ENCODE results near the gene CCNF.

Gene CCNF

DNA sequence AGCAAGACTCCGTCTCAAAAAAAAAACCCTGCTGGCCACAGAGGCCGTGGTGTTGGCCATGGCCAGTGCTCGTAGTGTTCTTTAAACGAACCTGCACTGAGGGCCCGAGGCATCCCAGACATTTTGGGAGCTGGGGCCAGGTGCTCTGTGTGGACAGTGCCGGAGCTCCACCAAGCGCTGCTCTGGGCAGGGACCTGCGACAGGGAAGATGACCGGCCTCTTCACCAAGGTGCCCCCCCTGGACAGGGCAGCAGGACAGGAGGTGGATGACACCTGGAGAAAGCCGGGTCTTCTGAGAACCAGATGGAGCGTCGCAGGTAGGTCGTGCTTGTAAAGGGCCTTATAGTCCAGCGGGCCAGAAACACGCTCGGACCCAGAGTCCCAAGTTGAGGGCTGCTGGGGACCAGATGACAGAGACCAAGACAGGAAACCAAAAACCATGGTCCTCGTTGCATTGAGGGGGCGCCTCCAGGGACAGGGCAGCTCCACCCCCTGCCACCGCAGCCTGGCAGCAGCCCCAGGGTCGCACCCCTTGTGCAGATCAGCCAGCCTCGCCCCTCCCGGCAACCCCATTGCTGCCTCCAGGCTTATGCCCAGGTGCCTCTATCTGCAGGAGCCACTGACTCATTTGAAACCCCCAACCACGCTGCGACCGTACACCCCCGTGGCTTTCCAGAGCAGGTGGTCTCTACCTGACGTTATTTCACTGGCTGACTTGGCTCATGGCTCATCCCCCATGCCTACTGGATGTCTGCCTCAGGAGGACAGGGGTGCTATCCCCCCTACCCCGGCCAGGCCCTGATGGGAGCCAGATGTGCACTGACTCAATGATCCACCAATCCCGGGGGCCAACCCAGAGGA lies 37.6 kb downstream of the CCNF start:
- Histone ChIP-seq H3K4me1 (ENCODE audit: control insufficient read depth, insufficient read depth, low read length) (peaks cover 37% of the 10 kb centered on the region), H3K36me3 (ENCODE audit: control insufficient read depth in 2 of 2, insufficient read depth in 2 of 2, low read length in 2 of 2) (no peaks in the 10 kb centered on the region), H3K27ac (ENCODE audit: low read length) (no peak overlapping the region), H3K27me3 (ENCODE audit: control insufficient read depth in 1 of 2, insufficient read depth in 2 of 2, low read length in 2 of 2) (peaks cover 17 to 28% of the 10 kb centered on the region in 2 donors), H3K9ac (ENCODE audit: low read length in 2 of 2) (no peak overlapping the region), H3K9me3 (ENCODE audit: control insufficient read depth in 2 of 2, low read length in 2 of 2) (no peaks in the 10 kb centered on the region), H3K4me3 (ENCODE audit: low read length in 2 of 2) (peak overlapping the region; percentile 43 to 73)

DNA sequence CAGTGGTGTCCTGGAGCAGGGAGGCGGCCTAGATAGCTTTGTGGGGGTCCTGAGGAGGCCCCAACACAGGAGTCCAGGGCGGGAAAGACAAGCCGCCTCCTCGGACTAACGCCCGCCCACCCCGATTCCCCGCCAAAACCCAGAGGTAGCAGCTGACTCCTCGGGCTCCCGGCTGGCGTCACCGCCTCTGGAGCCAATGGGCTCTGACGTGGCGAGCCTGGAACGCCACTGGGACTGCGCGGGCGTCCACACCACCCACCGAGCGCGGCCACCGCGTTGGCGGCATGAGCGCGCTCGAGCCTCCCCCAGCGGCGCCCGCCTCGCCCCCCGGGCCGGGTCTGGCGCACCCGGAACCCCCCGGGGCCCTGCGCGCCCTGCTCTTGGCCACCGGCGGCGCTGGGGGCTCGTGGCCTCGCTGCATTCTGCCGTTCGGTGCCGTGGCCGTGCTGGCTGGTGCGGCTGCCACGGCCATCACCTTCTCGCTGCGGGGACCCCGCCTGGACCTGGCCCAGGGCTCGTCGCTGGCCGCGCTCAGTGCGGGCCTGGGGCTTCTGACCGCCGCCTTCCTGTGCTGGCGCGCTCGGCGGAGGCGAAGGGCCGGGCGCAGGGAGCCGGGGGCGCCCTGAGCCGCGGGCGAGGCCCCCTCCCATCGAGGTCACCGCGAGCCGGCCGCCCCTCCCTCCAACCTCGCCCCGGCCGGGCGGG lies 38.4 kb downstream of the CCNF start:
- H3K9me3 ChIP-seq (ENCODE audit: control insufficient read depth in 2 of 2, low read length in 2 of 2): no peaks in the 10 kb centered on the region
- H3K4me1 ChIP-seq (ENCODE audit: control insufficient read depth, insufficient read depth, low read length): peaks cover 42% of the 10 kb centered on the region
- H3K27ac ChIP-seq (ENCODE audit: low read length): no peak overlapping the region
- H3K27me3 ChIP-seq (ENCODE audit: control insufficient read depth in 1 of 2, insufficient read depth in 2 of 2, low read length in 2 of 2): peaks cover 24 to 35% of the 10 kb centered on the region in 2 donors
- H3K36me3 ChIP-seq (ENCODE audit: control insufficient read depth in 2 of 2, insufficient read depth in 2 of 2, low read length in 2 of 2): no peaks in the 10 kb centered on the region
- H3K9ac ChIP-seq (ENCODE audit: low read length in 2 of 2): peak overlapping the region in 1 of 2 donors; percentile 44
- peak overlapping the region; percentile 62 to 73 for H3K4me3 ChIP-seq (ENCODE audit: low read length in 2 of 2)

DNA sequence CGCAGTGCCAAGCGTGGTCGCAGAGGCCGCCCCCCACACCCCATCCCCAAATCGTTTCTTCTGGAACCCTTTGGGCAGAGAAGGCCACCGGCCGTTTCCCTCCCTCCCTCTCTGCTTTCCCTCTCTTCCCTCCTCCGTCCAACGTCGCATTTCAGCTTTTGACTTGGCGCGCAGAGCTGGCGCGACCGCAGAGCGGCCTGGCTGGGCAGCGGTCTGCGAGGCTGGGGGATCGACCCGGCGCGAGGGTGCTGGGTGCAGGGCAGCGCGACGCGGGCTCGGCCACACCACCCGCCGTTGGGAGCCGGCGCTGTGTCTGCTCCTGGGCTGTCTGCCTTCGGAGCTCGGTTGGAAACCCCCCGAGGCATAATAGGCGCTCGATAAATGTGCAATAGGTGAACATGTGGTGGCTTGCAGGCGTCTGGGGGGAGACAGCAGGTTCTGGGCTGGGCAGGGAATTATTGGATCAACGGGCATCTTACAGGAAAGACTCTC lies 39.0 kb downstream of the CCNF start:
- Histone ChIP-seq H3K4me3 (ENCODE audit: low read length in 2 of 2) (peak overlapping the region; percentile 62 to 73), H3K27ac (ENCODE audit: low read length) (no peak overlapping the region), H3K9ac (ENCODE audit: low read length in 2 of 2) (peak overlapping the region in 1 of 2 donors; percentile 44), H3K36me3 (ENCODE audit: control insufficient read depth in 2 of 2, insufficient read depth in 2 of 2, low read length in 2 of 2) (no peaks in the 10 kb centered on the region), H3K27me3 (ENCODE audit: control insufficient read depth in 1 of 2, insufficient read depth in 2 of 2, low read length in 2 of 2) (peaks cover 28 to 41% of the 10 kb centered on the region in 2 donors), H3K9me3 (ENCODE audit: control insufficient read depth in 2 of 2, low read length in 2 of 2) (no peaks in the 10 kb centered on the region), H3K4me1 (ENCODE audit: control insufficient read depth, insufficient read depth, low read length) (peaks cover 44% of the 10 kb centered on the region)

DNA sequence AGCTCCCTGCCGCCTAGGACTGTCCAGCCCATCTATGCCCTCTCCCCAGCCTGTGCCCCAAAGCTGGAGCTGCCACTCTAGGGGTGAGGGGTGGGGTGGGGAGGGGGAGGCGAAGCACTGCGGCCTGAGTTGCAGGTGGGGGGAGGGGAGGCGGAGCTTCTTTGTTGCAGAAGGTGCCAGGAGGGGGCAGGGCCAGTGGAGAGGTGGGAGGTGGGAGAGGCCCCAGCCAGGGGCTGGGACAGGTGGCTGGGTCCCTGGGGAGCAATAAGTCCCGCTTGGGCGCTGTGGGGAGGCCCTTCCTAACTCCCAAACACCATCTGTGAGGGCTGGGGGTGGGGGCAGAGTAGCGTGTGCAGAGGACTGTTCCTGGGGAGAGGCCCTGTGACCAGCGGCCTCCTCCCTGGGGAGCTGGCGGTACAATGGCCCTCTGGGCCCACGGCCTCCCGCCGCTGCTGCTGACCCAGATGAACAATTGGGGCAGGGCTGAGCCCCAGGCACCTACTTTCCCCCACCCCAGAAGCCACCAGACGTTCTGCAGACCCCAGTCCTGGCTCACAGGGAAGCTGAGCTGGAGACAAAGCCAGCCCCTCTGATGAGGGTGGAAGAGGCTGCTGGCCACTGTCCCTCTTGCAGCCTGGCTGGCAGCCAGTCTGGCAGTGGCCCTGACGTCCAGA lies 39.6 kb downstream of the CCNF start:
- Histone ChIP-seq H3K4me1 (ENCODE audit: control insufficient read depth, insufficient read depth, low read length) (peaks cover 49% of the 10 kb centered on the region), H3K27me3 (ENCODE audit: control insufficient read depth in 1 of 2, insufficient read depth in 2 of 2, low read length in 2 of 2) (peaks cover 28 to 41% of the 10 kb centered on the region in 2 donors), H3K36me3 (ENCODE audit: control insufficient read depth in 2 of 2, insufficient read depth in 2 of 2, low read length in 2 of 2) (no peaks in the 10 kb centered on the region), H3K9ac (ENCODE audit: low read length in 2 of 2) (no peak overlapping the region), H3K4me3 (ENCODE audit: low read length in 2 of 2) (peak overlapping the region in 1 of 2 donors; percentile 73), H3K27ac (ENCODE audit: low read length) (no peak overlapping the region), H3K9me3 (ENCODE audit: control insufficient read depth in 2 of 2, low read length in 2 of 2) (no peaks in the 10 kb centered on the region)

DNA sequence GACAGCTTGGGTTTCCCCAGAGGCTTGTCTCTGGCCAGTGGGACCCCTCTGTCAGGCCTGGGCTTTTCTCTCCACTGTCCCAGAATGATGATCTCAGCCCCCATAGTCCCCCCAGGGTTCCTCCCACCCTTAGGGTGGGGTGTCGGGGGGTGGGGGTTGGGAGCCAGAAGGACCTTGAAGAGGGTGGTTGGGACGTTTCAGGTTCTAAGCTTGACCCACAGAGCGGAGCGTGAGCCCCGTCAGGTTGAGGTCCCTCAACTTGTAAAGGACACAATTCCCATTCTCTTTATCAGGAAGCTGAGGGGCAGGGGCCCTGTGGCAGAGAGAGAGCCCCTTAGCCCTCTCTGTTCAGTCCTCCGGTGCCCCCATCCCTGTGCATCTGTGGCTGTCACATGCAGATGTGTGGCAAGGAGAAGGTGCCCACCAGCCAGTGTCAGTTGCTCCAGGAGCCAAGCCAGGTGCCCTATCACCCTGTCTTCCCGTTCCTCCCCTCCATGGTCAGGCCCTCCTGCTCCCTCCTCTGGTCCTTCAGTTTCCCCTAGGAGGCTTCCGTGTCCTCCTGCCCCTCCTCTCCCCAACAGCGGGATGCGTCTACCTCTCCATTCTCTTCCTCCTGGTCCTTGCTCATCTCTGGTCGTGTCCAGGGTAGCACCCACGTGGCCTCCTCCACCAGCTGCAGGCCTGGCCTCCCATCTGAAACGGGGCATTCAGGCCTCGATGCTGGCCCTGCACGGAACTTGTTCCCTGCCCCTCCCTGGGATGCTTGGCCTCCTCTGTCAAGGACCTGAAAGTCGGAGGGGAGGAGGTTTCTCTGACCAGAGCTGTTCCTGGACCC lies 40.4 kb downstream of the CCNF start:
- Histone ChIP-seq H3K27ac (ENCODE audit: low read length) (no peak overlapping the region), H3K9ac (ENCODE audit: low read length in 2 of 2) (no peak overlapping the region), H3K9me3 (ENCODE audit: control insufficient read depth in 2 of 2, low read length in 2 of 2) (no peaks in the 10 kb centered on the region), H3K27me3 (ENCODE audit: control insufficient read depth in 1 of 2, insufficient read depth in 2 of 2, low read length in 2 of 2) (peaks cover 28 to 41% of the 10 kb centered on the region in 2 donors), H3K4me3 (ENCODE audit: low read length in 2 of 2) (no peak overlapping the region), H3K36me3 (ENCODE audit: control insufficient read depth in 2 of 2, insufficient read depth in 2 of 2, low read length in 2 of 2) (no peaks in the 10 kb centered on the region), H3K4me1 (ENCODE audit: control insufficient read depth, insufficient read depth, low read length) (peaks cover 56% of the 10 kb centered on the region)

DNA sequence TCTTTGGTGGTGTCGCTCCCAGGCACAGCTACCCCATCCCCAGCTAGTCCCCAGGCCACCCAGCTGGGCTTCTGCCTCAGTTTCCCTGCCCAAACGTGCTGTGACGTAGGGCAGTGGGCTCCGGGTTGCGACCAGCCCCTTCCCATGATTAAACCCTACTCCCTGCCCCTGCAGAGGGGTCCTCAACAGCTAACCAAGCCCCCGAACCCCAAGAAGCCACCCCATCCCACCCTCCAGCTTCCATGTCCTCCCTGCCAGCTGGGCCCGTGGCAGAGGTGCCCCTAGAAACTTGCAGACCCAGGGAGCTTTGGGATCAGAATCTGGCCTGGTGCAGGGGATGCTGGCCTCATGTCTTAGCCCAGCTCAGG lies 41.0 kb downstream of the CCNF start:
- Histone ChIP-seq H3K27me3 (ENCODE audit: control insufficient read depth in 1 of 2, insufficient read depth in 2 of 2, low read length in 2 of 2) (peaks cover 28 to 41% of the 10 kb centered on the region in 2 donors), H3K27ac (ENCODE audit: low read length) (no peak overlapping the region), H3K4me1 (ENCODE audit: control insufficient read depth, insufficient read depth, low read length) (peaks cover 58% of the 10 kb centered on the region)

DNA sequence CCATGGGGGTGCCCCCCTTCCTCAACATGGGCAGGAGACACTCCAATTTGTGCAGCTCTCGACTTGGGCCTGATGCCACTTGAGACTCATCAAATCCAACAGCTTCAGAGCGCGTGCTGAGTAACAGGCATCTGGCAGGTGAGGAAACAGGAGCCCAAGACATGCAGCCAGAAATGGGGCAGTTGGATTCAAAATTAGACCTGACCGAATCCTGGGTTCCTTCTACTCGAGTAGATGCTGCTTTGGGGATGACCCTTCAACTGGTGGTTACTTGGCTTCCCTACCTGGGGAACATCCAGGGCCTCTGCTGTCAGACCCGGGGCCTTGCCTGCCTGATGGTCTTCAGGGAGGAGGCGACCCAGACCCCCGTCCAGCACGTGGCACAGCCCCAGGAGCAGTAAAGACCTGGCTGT lies 41.4 kb downstream of the CCNF start:
- peaks cover 59% of the 10 kb centered on the region for H3K4me1 ChIP-seq (ENCODE audit: control insufficient read depth, insufficient read depth, low read length)
- H3K27ac ChIP-seq (ENCODE audit: low read length): no peak overlapping the region
- H3K9me3 ChIP-seq (ENCODE audit: control insufficient read depth in 2 of 2, low read length in 2 of 2): no peaks in the 10 kb centered on the region
- no peak overlapping the region for H3K4me3 ChIP-seq (ENCODE audit: low read length in 2 of 2)
- no peaks in the 10 kb centered on the region for H3K36me3 ChIP-seq (ENCODE audit: control insufficient read depth in 2 of 2, insufficient read depth in 2 of 2, low read length in 2 of 2)
- H3K27me3 ChIP-seq (ENCODE audit: control insufficient read depth in 1 of 2, insufficient read depth in 2 of 2, low read length in 2 of 2): peaks cover 28 to 41% of the 10 kb centered on the region in 2 donors
- no peak overlapping the region for H3K9ac ChIP-seq (ENCODE audit: low read length in 2 of 2)

More for the DNA sequence above, 41.0 kb downstream of the CCNF start:
- H3K9ac ChIP-seq (ENCODE audit: low read length in 2 of 2): no peak overlapping the region
- H3K9me3 ChIP-seq (ENCODE audit: control insufficient read depth in 2 of 2, low read length in 2 of 2): no peaks in the 10 kb centered on the region
- H3K36me3 ChIP-seq (ENCODE audit: control insufficient read depth in 2 of 2, insufficient read depth in 2 of 2, low read length in 2 of 2): no peaks in the 10 kb centered on the region
- no peak overlapping the region for H3K4me3 ChIP-seq (ENCODE audit: low read length in 2 of 2)

DNA sequence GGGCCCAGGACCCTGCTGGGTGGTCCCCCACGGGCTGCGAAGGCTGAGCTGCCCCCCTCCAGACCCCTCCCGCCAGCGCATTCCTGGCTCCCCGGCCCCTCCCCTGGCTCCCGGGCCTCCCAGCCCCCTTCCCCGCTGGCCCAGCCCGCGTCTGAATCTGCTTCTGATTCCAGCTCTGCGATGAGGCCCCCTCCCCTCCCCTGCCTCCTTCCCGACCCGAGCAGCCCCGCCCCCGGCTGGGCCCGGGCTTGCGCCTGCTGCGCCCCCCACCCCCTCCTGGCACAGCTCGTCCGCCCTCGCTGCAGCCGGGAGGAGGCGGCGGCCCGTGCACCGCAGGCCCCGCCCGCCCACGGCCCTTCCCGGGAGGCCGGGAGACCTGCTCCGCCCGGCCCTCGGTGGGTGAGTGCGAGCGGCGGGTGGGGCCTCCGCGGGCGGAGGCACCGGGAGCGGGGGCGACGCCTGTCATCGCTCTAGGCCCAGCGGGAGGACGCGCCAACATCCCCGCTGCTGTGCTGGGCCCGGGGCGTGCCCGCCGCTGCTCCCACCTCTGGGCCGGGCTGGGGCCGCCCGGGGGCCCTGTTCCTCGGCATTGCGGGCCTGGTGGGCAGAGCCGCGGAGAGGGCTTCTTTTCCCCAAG lies 41.9 kb downstream of the CCNF start, which contains the start of gene NTN3:
Gene NTN3, plus strand, starts transcription at position 282 of the 637 bp plus-strand sequence. CDS start 405 bp downstream, outside the sequence.
- Histone ChIP-seq H3K4me3 (ENCODE audit: low read length in 2 of 2) (peak within 1 kb of the TSS in 1 of 2 donors; percentile 44), H3K27me3 (ENCODE audit: control insufficient read depth in 1 of 2, insufficient read depth in 2 of 2, low read length in 2 of 2) (peaks cover 28 to 41% of the 10 kb centered on the region in 2 donors), H3K4me1 (ENCODE audit: control insufficient read depth, insufficient read depth, low read length) (peaks cover 64% of the 10 kb centered on the region), H3K9ac (ENCODE audit: low read length in 2 of 2) (no peak within 1 kb of the TSS), H3K9me3 (ENCODE audit: control insufficient read depth in 2 of 2, low read length in 2 of 2) (no peaks in the 10 kb centered on the region), H3K27ac (ENCODE audit: low read length) (no peak within 1 kb of the TSS), H3K36me3 (ENCODE audit: control insufficient read depth in 2 of 2, insufficient read depth in 2 of 2, low read length in 2 of 2) (no peaks in the 10 kb centered on the region)

DNA sequence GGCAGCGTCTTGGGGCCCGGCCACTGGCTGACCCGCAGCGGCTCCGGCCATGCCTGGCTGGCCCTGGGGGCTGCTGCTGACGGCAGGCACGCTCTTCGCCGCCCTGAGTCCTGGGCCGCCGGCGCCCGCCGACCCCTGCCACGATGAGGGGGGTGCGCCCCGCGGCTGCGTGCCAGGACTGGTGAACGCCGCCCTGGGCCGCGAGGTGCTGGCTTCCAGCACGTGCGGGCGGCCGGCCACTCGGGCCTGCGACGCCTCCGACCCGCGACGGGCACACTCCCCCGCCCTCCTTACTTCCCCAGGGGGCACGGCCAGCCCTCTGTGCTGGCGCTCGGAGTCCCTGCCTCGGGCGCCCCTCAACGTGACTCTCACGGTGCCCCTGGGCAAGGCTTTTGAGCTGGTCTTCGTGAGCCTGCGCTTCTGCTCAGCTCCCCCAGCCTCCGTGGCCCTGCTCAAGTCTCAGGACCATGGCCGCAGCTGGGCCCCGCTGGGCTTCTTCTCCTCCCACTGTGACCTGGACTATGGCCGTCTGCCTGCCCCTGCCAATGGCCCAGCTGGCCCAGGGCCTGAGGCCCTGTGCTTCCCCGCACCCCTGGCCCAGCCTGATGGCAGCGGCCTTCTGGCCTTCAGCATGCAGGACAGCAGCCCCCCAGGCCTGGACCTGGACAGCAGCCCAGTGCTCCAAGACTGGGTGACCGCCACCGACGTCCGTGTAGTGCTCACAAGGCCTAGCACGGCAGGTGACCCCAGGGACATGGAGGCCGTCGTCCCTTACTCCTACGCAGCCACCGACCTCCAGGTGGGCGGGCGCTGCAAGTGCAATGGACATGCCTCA lies 42.6 kb downstream of the CCNF start:
- Histone ChIP-seq H3K9ac (ENCODE audit: low read length in 2 of 2) (no peak overlapping the region), H3K36me3 (ENCODE audit: control insufficient read depth in 2 of 2, insufficient read depth in 2 of 2, low read length in 2 of 2) (no peaks in the 10 kb centered on the region), H3K4me3 (ENCODE audit: low read length in 2 of 2) (peak overlapping the region in 1 of 2 donors; percentile 44), H3K4me1 (ENCODE audit: control insufficient read depth, insufficient read depth, low read length) (peaks cover 64% of the 10 kb centered on the region), H3K27me3 (ENCODE audit: control insufficient read depth in 1 of 2, insufficient read depth in 2 of 2, low read length in 2 of 2) (peaks cover 28 to 41% of the 10 kb centered on the region in 2 donors), H3K9me3 (ENCODE audit: control insufficient read depth in 2 of 2, low read length in 2 of 2) (no peaks in the 10 kb centered on the region), H3K27ac (ENCODE audit: low read length) (no peak overlapping the region)
